Nephron (organoid): ENCODE measurements around the gene TMEM95.

Source experiments
- H3K27ac Mint-ChIP-seq, 3 experiments: 2 replicates each; pipeline ENCODE4 v1.8.0; 2020; ENCODE audit warnings: mixed read lengths in 3 of 3, mild to moderate bottlenecking in 2 of 3, moderate library complexity in 1 of 3
- H3K27me3 Mint-ChIP-seq: 2 replicates; pipeline ENCODE4 v1.8.0; 2021; ENCODE audit warnings: low read depth, mild to moderate bottlenecking, moderate library complexity, mixed read lengths
- H3K36me3 Mint-ChIP-seq: 2 replicates; pipeline ENCODE4 v1.8.0; 2020; ENCODE audit warnings: low read depth, mixed read lengths
- H3K4me1 Mint-ChIP-seq: 2 replicates; pipeline ENCODE4 v1.8.0; 2020; ENCODE audit warnings: mixed read lengths
- H3K4me3 Mint-ChIP-seq, 3 experiments: 2 replicates each; pipeline ENCODE4 v1.8.0; 2020; ENCODE audit warnings: mild to moderate bottlenecking in 3 of 3, mixed read lengths in 3 of 3, moderate library complexity in 2 of 3
- H3K9me3 Mint-ChIP-seq: 2 replicates; pipeline ENCODE4 v1.8.0; 2020; ENCODE audit warnings: mixed read lengths
- CTCF ChIP-seq, 3 experiments: fragments of 200-600 bp; sonication (generic); IDR thresholded peaks; one replicate each; pipeline ENCODE4 v1.5.0; 2021; ENCODE audit warnings: antibody characterized with exemption in 3 of 3; ENCODE audit not compliant: unreplicated experiment in 3 of 3

Gene TMEM95

GRCh38 chr17:7355053-7355452 is at the start of gene TMEM95:
TMEM95 (plus strand) TSS chr17:7355156; CDS start chr17:7355205, 49 bp downstream.
- H3K27ac Mint-ChIP-seq: peak within 1 kb of the TSS; percentile 70 to 95 (median 75)
- H3K4me1 Mint-ChIP-seq: peaks cover 23% of the 10 kb centered on the region
- no peaks in the 10 kb centered on the region for H3K9me3 Mint-ChIP-seq
- H3K4me3 Mint-ChIP-seq: peak within 1 kb of the TSS; percentile 89 to 94 (median 93)
- H3K27me3 Mint-ChIP-seq: peaks cover 6% of the 10 kb centered on the region
- H3K36me3 Mint-ChIP-seq: no peaks in the 10 kb centered on the region
- TF ChIP-seq CTCF (IDR thresholded peaks at IDR 0.05; ENCODE audit: unreplicated experiment in 3 of 3): no peak

GRCh38 chr17:7306911-7307685 is 47.9 kb upstream of the TMEM95 start, which contains the start of gene EIF5A:
EIF5A (plus strand) TSS chr17:7307628; CDS start chr17:7309636, 2,008 bp downstream.
- Mint-ChIP-seq H3K9me3 (no peaks in the 10 kb centered on the region), H3K27me3 (no peaks in the 10 kb centered on the region), H3K4me1 (peaks cover 30% of the 10 kb centered on the region), H3K36me3 (peaks cover 34% of the 10 kb centered on the region), H3K4me3 (peak within 1 kb of the TSS; percentile 94 to 99 (median 97)), H3K27ac (peak within 1 kb of the TSS; percentile 95 to 99 (median 98))
- TF ChIP-seq CTCF (IDR thresholded peaks at IDR 0.05; ENCODE audit: unreplicated experiment in 3 of 3): no peak

- H3K4me3 Mint-ChIP-seq: peak overlapping the region; percentile 94 to 99 (median 97)
- H3K36me3 Mint-ChIP-seq: peaks cover 42% of the 10 kb centered on the region
- peaks cover 35% of the 10 kb centered on the region for H3K4me1 Mint-ChIP-seq
- peak overlapping the region; percentile 95 to 99 (median 98) for H3K27ac Mint-ChIP-seq
- no peak for TF ChIP-seq CTCF (IDR thresholded peaks at IDR 0.05; ENCODE audit: unreplicated experiment in 3 of 3)
- H3K27me3 Mint-ChIP-seq: no peaks in the 10 kb centered on the region
- H3K9me3 Mint-ChIP-seq: no peaks in the 10 kb centered on the region
Observed at GRCh38 chr17:7307686-7308624, 47.0 kb upstream of the TMEM95 start.

- Mint-ChIP-seq H3K4me3 (peak overlapping the region; percentile 94 to 99 (median 97)), H3K4me1 (peaks cover 41% of the 10 kb centered on the region), H3K36me3 (peaks cover 49% of the 10 kb centered on the region), H3K27ac (peak overlapping the region; percentile 92 to 99 (median 98)), H3K9me3 (no peaks in the 10 kb centered on the region), H3K27me3 (no peaks in the 10 kb centered on the region)
- TF ChIP-seq CTCF (IDR thresholded peaks at IDR 0.05; ENCODE audit: unreplicated experiment in 3 of 3): no peak
Observed at GRCh38 chr17:7308625-7309433, 46.1 kb upstream of the TMEM95 start.

- peaks cover 49% of the 10 kb centered on the region for H3K4me1 Mint-ChIP-seq
- no peaks in the 10 kb centered on the region for H3K27me3 Mint-ChIP-seq
- TF ChIP-seq CTCF (IDR thresholded peaks at IDR 0.05; ENCODE audit: unreplicated experiment in 3 of 3): no peak
- H3K9me3 Mint-ChIP-seq: no peaks in the 10 kb centered on the region
- peaks cover 57% of the 10 kb centered on the region for H3K36me3 Mint-ChIP-seq
- H3K27ac Mint-ChIP-seq: peak overlapping the region; percentile 92 to 99 (median 98)
- peak overlapping the region; percentile 94 to 99 (median 97) for H3K4me3 Mint-ChIP-seq
Observed at GRCh38 chr17:7309628-7310027, 45.3 kb upstream of the TMEM95 start.
